Embryonic facial prominence (tissue), 1 donor: Measurements from ENCODE around the gene GSG1L.

Source experiments
- DNase-seq: peaks from one replicate; pipeline ENCODE4 v3.0.0-alpha.2; 2016; ENCODE audit errors: extremely low spot score

The GSG1L gene

GRCh38 chr16:27791404-27791719, 272.2 kb downstream of the GSG1L start:
- no peak for DNase-seq

GRCh38 chr16:27790546-27791403, 272.7 kb downstream of the GSG1L start:
- no peak for DNase-seq

- DNase-seq: no peak
Measured at GRCh38 chr16:27789595-27790241, 273.8 kb downstream of the GSG1L start.

GRCh38 chr16:27789150-27789549, 274.4 kb downstream of the GSG1L start:
- no peak for DNase-seq

GRCh38 chr16:27787665-27788064, 275.8 kb downstream of the GSG1L start:
- no peak for DNase-seq

- DNase-seq: no peak
Measured at GRCh38 chr16:27786923-27787625, 276.4 kb downstream of the GSG1L start.

- no peak for DNase-seq
Measured at GRCh38 chr16:27786221-27786922, 277.1 kb downstream of the GSG1L start.

- no peak for DNase-seq
Measured at GRCh38 chr16:27785307-27785678, 278.2 kb downstream of the GSG1L start.

GRCh38 chr16:27784351-27785306, 278.9 kb downstream of the GSG1L start:
- no peak for DNase-seq

GRCh38 chr16:27781981-27782880, 281.3 kb downstream of the GSG1L start:
- DNase-seq: no peak

GRCh38 chr16:27781195-27781524, 282.4 kb downstream of the GSG1L start:
- DNase-seq: no peak

GRCh38 chr16:27780468-27781194, 282.9 kb downstream of the GSG1L start:
- DNase-seq: no peak

- DNase-seq: peak; percentile 50
Measured at GRCh38 chr16:27779641-27780164, 283.8 kb downstream of the GSG1L start.

GRCh38 chr16:27778926-27779570, 284.5 kb downstream of the GSG1L start:
- no peak for DNase-seq

- DNase-seq: no peak
Measured at GRCh38 chr16:27778171-27778925, 285.2 kb downstream of the GSG1L start.

GRCh38 chr16:27777527-27777926, 286.0 kb downstream of the GSG1L start:
- no peak for DNase-seq

- DNase-seq: no peak
Measured at GRCh38 chr16:27776556-27777225, 286.8 kb downstream of the GSG1L start.
